ENCODE measurements around the gene FAM170B.

The FAM170B gene

DNA sequence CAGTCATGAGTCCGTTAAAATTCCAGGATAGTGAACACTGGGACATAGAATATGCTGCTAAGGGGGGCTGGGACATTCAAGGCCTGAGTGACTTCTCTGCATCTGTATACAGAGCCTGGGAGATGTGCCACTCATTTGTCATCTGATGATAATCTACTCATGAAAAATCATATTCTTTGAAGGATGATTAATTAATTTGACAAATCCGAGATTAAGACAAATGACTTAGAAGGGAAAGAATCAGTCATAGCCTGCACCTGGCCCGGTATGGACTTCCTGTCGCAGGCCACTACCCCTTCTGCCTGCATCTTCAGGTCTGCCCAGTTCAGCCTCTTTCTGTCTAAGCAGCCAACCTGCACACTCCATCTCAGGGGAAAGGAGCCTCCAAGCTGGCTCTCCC lies 18.8 kb upstream of the FAM170B start:
- no peak overlapping the region for H3K4me3 ChIP-seq (ENCODE audit: low read depth, low read length)

DNA sequence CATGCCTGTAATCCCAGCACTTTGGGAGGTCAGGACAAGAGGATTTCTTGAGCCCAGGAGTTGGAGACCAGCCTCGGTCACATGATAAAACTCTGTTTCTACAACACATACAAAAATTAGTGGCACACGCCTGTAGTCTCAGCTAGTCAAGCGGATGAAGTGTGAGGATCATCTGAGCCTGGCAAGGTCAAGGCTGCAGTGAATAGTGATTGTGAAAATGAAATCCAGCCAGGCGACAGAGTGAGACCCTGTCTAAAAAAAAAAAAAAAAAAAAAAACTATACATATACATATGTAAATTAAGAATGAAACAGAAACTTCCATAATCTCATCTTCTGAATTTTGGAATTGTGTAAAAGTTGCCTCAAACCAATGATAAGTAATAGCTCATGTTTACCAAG lies 18.2 kb upstream of the FAM170B start:
- H3K4me3 ChIP-seq (ENCODE audit: low read depth, low read length), result no peak overlapping the region

DNA sequence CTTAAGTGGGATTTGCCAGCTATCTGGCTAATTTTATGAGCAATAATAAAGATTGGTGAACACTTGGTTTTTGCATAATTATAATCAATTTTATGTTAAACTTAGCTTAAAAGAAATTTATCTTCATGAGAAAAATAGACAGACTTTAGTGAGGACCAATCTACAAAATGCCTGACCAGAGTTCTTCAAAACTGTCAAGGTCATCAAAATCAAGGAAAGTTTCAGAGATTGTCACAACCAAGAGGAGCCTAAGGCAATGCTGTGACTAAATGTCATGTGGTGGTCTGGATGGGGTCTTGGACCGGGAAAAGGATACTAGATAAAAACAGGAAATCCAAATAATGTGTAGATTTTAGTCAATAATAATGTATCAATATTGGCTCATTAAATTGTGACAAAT lies 17.7 kb upstream of the FAM170B start:
- no peak overlapping the region for H3K4me3 ChIP-seq (ENCODE audit: low read depth, low read length)

DNA sequence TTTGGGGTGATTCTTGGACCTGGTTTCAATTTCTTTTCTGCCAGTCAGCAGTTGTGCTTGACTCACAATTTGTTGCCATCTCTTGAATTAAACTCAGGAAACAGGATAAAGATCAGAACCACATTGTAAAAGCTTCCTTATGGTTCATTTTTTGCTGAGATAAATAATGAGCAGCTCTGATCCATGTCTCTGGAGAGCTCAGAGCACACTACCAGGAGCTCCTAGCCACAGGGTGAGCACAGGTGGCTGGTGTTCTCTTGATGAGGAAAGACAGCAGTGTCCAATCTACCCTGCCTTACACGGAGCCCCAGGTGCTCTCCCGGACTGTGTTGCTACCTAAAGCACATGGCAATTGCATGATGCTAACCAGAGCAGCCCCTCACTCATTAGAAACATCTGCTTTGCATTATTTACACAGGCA lies 17.2 kb upstream of the FAM170B start:
- H3K4me3 ChIP-seq (ENCODE audit: low read depth, low read length), result no peak overlapping the region

DNA sequence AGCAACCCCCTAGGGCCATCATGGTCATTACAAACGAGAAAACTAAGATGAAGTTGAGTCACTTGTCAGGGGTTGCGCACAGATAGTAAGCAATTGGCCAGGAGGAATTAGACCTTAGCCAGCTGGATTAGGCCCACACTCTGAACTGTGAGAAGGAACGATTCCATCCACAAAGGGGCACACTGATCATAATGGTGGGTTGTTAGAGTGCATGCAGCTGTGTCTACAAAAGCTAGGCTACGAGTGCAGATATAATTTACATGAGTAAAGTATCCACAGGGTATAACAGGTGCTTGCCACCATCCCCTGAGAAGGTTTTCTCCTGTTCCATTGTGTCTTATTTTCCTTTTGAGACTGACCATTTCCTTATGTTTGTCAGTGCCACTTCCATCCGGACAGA lies 16.6 kb upstream of the FAM170B start:
- H3K4me3 ChIP-seq (ENCODE audit: low read depth, low read length), result no peak overlapping the region

DNA sequence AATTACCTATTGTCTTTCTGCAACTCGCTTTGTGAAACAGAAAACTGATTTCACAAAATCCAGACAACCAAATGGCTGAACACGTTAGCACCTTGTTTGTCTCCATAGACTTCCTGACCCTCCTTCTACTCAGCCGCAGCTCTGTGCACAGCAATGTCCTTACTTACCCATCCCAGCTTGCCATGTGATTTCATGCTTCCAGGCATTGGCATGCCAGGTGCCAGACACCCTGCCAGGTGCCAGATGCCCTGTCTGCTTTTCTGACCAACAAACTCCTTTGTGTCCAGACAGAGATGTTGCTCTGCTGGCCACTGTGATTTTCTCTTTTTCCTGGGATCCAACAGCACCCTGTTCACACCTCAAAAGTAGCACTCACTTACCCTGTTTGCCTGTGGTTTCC lies 16.1 kb upstream of the FAM170B start:
- H3K4me3 ChIP-seq (ENCODE audit: low read depth, low read length), result no peak overlapping the region

DNA sequence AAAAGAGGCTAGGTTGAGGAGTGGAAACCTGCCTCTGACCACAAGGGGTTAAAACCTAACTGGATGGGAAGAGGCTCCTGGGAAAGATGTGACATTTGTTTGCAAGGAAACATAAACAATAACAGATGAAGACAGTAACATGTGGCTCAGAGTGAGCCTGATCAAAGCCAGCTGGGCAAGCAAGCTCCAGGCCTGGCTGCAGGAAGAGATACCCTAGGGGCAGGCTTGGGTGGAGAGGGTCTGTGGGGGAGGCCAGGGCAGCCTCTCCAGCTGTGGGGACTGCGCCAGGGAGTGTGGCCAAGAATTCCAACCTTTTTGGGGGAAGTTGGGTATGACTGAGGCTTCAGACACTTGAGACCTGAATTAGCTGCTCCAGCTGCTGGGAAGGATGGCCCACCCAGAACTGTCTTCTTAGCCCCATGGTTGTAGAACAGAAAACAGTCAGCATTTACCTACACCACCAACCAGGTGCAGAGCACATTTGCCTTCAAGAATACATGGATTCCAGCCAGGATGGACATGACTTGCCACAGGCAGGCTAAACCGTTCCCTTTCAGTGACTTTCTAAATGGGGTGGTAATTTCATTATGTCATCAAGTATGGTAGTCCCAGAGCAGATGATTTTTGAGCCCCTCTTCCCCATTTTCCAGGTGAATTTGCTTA lies 10.4 kb upstream of the FAM170B start:
- no peak overlapping the region for H3K4me3 ChIP-seq (ENCODE audit: low read depth, low read length)

DNA sequence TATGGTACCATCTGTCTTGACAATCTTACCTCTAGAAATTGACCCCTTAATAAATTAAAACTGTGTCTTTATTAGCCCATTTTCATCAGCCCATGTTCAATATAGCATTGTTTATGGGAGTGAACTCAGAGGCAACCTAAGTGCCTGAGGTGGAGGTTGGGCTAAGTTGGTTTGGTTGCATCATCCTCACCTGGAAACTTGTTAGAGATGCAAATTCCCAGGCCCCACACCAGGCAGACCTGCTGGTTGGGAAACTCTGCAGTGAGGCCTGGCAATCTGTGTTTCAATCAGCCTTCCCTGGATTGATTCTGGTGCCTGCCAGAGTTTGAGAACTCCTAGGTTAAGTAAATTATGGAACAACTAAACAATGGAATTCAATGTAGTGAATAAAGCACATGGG lies 9.4 kb upstream of the FAM170B start:
- H3K4me3 ChIP-seq (ENCODE audit: low read depth, low read length), result no peak overlapping the region

DNA sequence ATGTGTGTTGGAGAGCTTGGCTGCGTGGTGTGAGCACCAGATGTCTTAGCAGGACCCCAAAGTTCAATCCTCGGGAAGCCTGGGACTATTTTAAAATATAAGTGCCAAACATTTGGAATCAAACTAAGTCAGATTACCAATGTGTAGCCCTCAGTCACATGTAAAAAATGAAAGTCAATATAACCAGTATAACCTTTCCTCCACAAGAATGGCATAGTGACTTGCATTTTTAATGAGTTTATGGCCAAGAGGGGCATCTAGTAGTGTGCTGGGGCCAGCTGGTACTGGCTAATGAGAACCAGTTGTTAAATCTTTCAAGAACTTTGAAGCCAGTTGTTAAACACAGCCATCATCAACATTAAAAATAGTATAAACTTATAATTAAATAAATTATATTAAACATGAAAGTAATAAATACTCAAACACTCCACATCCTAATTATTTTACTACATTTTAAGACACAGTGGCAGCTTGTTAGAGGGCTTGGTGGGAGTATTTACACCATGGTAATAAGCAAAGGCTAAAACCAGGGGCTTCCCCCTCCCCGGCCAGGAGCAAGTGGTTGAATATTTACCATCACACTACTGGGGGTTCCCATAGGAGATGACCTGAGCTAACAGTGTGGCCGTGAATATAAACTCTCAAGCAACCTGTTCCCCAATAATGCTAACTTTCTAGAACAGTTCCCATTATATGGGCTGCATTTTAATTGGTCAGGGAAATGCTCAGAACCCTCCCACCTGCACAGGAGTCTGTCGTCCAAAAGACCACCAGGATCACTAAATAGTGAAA lies 7.9 kb upstream of the FAM170B start:
- H3K4me3 ChIP-seq (ENCODE audit: low read depth, low read length), result no peak overlapping the region

DNA sequence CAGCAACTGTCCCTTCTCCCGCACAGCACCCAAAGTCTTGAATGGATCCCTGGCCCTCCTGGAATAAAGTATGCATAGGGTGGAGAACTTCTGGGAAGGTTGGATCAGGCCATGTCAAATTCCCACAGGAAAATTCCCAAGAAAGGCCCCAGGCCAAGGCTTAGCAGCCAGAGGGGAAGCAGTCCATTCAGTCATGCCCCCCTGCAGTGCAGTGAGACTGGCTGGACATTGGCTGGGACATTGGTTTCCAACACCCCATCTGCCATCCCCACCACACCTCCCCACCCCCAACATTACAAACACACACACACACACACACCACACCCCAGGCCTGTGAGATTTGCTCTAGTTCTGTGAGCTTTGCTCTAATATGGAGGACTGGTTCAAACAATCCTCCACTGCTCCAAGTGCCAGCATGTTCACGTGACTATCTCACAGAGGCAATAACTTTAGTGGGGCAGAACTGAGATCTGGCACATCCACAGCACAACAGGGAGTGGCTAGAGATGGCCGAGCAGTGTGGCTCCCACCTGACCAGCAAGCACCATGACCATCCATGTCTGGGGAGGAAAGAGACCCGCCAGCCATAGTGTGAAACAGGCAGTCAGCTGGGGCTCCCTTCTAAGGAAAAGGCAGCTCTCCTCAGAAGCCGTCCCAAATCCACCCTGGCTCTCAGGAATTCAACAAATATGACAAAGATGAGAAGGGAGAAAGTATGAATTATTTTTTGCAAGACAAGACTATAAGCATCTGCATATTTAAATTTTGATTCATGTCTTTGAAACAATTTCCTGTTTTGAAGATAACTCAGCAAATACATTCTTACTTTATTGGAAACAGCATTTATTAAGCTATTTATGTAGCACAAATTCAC lies 6.7 kb upstream of the FAM170B start:
- no peak overlapping the region for H3K4me3 ChIP-seq (ENCODE audit: low read depth, low read length)

DNA sequence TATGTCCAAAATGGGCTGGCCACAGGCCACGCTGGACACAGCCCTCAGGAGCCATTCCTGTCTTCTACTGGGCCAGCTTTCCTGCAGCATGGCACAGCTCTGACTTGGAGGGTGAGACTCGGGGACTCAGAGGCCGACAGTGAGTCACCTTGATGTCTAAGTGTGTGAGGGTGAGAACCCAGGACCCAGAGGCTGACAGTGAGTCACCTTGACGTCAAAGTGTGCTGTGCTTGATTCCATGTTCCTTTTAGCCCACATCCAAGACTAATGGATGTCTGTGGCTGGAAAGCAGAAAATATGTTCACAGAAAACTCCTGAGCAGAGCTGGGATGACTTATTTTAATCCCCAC lies 6.0 kb upstream of the FAM170B start:
- H3K4me3 ChIP-seq (ENCODE audit: low read depth, low read length), result no peak overlapping the region

DNA sequence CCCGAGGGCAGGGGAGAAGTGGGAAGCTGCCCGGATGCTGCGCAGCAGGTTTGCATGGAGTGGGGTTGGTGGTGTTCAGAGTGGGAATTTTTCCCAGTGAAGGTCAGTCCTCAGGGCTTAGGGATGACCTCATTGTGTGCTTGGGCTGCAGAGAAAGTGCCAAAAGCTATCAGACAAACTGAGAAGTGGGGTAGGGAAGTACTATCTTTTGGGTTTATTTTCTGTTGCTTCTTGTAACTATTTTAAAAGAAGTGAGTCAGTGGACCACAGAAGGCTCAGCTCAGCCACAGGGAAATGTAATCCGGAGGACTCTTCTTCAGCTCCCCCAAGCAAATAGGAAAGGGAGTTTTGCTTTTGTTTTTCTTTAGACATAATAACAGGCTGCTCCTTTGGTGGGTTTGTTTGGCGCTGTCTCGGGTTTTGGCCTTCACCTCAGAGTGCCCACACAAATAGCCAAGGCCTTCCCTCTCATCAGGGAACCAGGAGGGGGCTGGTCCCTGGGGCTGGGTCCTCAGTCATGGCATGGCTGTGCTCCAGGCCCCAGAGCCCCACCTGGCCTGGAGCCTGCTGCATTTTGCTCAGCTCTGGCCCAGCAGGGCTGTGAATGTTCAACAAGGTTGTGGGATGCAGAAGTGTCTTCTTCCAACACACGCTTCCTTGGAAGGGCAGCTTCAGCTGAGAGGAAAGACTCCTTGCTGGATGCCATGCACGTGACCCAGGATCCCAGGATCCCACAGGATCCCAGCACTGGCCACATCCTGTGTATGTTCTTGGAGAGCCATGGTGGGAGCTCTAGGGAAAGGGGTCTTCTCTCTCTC lies 5.4 kb upstream of the FAM170B start:
- no peak overlapping the region for H3K4me3 ChIP-seq (ENCODE audit: low read depth, low read length)

DNA sequence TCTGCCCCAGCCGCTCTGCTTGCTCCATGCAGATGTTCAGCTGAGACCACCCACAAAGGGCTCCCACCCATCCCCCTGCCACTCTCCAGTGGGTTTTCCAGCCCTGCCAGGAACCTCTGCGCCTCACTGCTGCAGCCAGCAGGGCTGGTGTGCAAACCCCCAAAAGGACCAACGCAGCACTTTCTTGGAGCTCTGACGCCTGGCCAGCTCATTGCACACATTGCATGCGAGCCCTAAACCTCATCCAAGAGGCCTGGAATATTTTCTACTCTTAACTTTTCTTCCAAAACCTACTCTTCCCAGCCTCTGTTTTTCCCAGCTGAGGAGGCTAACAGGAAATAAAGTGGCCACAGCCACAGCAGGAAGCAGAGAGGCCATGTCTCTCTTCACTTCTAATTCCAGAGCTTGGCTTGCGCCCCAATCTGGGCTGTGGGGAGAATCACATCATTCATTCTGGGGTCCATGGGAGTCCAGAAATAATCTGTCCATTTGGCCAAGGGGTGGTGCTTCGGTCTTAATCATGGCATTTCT lies 4.6 kb upstream of the FAM170B start:
- H3K4me3 ChIP-seq (ENCODE audit: low read depth, low read length), result no peak overlapping the region

DNA sequence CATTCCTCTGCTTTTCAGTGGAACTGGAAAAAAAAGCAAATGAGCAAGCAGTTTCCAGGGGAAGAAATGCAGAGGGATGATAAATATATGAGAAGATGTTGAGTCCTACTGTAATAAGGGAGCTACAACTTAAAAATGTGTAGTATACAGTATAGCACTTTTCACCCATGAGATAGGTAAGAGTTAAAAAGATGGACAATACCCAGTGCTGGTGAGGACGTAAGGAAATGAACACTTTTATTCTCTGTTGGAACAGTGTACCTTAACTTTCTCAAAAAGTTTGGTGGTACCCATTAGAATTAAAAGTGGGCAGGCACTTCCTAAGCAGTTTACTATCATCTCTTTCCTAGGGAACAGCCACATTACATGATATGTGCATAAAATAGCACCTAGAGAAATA lies 2.7 kb upstream of the FAM170B start:
- no peak overlapping the region for H3K4me3 ChIP-seq (ENCODE audit: low read depth, low read length)

DNA sequence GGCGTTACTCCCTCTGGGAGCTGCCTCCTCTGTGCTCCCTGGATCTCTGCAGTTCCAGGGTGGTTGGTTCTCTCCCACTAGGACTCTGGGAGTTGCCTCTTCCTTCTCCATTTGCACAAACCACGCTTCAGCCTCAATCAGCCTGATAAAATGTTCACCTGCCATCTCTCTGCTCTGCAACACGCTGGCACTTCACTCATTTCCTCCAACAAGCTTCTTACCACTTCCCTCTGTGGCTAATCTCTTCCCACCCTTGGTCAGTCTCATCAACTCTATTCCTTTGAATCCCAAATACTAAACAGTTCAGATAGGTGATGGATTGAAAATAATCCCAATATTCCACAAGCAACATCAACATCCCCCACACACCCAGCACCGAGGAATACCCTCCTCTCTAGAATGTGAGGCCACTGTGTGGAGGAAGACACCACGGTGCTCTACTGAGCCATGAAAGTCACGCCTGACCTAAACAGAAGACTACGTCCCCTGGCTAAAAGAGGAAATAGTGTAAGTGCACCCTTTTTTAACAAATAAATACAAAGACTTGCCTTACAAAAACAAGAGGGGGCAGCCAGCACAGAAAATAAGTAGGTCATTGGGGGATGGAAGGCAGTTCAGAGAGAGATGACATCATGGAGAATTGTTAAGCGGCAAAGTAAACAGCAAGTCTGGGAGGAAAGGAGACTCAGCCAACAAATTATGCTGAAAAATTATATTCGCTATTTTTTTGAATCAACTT lies 1.9 kb upstream of the FAM170B start:
- H3K4me3 ChIP-seq (ENCODE audit: low read depth, low read length), result no peak overlapping the region

DNA sequence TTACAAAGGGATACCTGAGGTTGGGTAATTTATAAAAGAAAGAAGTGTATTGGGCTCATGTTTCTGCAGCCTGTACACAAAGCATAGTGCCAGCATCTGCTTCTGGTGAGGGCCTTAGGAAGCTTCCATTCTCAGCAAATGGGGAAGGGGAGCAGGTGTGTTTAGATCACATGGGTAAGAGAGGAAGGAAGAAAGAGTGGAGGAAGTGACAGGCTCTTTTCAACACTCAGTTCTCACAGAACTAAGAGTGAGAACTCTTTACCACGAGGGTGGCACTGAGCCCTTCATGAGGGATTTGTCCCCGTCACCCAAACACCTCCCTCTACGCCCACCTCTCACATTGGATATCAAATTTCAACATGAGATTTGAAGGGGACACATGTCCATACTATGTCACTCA lies 506 bp upstream of the FAM170B start:
- no peak overlapping the region for H3K4me3 ChIP-seq (ENCODE audit: low read depth, low read length)

DNA sequence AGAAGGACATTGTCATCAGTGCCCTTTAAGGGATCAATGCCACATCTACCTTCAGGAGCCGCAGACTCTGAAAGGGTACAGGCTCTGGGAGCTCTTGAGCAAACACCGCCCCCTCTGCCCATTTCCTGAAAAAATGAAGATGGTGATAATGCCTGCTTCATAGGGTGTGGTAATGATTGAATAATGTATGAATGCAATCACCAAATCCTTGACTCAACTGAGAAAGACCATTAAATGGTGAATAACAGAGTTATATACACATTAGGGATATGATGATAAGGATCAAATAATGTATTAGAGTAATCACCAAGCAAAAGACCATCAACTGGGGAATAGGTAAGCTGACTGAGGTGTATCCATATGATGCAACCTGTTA lies 1.5 kb downstream of the FAM170B start:
- H3K4me3 ChIP-seq (ENCODE audit: low read depth, low read length), result no peak overlapping the region

DNA sequence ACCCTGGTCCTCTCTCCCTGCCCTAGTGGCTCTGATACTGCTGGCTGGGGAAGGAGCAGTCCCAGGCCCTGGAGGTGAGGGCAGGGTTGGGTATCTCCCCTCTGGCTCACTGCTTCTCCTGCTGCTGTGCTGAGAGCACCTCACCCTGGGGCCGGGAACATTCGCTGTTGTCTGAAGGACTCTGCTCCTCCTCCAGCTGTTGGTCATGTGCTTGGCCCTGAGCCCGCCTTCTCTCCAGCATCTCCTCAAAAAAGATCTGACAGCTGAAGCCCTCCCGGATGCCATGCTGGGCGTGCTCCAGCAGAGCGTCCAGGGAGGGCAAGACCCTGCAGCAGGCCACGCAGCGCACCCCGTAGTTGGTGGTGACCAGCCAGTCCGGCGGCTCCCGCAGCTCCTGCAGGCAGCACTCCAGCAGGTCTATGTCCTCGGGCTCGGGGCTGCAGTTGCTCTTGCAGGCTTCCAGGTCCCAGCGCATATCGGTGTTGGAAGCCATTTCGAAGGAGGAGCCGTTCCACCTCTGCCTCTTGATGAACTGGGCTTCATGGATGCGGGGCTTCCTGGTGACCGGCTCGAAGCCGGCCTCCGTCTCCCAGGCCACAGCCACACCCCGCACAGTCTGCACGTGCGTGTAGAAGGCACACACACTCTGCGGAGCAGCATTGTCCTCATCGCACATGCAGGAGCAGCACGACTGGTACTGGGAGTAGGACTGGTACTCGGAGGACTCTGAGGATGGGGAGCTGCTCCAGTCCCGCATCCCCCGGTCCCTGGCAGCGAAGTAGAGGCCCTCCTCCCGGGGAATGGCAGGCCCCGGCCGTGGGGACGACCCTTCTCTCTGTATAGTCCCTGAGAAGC lies 2.1 kb downstream of the FAM170B start:
- H3K4me3 ChIP-seq (ENCODE audit: low read depth, low read length), result no peak overlapping the region

DNA sequence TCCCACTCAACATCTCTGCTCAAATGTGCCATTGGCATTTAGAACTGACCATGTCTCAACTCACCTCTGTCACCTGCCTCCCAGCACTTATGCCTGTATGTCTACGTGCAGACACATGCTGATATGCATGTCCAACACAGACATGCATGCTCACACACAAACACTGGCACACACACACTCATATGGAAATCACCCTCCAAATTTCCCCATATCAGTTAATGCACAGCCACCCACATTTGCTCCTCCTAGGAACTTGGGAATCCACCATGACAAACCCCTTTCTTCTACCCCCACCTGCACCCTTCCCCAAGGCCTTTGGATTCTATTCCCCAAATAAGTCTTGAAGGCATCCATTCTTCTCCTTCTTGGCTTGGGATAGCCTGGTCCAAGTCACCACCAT lies 4.4 kb downstream of the FAM170B start:
- no peak overlapping the region for H3K4me3 ChIP-seq (ENCODE audit: low read depth, low read length)

Data from iPS-11a (cell line).